Measurements from ENCODE around the gene CEMIP2.

Gene CEMIP2

DNA sequence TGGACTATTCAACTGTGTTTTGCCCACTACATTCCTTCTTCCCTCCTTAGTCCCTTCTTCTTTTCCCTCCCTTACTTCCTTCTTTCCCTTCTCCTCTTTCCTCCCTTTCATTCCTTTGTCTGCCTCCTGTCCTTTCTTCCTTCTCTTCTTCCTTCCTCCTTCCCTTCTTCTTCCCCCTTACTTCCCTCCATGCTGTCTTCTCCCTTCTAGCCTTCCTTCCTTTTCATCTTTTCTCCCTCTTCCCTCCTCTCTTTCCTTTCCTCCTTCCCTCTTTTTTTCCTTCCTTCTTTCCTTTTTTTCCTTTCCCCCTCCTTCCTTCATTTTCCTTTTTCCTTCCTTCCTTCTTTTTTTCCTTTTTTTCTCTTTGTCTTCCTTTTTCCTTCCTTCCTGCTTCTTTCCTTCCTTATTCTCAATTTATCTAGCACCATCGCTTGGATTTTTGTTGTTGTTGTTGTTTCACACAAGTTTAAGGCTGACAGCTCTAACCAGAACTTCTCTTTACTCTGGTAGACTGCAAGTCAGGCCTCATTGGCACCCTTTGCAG, 123.4 kb downstream of the CEMIP2 start:
- TF ChIP-seq, protein P1, sequence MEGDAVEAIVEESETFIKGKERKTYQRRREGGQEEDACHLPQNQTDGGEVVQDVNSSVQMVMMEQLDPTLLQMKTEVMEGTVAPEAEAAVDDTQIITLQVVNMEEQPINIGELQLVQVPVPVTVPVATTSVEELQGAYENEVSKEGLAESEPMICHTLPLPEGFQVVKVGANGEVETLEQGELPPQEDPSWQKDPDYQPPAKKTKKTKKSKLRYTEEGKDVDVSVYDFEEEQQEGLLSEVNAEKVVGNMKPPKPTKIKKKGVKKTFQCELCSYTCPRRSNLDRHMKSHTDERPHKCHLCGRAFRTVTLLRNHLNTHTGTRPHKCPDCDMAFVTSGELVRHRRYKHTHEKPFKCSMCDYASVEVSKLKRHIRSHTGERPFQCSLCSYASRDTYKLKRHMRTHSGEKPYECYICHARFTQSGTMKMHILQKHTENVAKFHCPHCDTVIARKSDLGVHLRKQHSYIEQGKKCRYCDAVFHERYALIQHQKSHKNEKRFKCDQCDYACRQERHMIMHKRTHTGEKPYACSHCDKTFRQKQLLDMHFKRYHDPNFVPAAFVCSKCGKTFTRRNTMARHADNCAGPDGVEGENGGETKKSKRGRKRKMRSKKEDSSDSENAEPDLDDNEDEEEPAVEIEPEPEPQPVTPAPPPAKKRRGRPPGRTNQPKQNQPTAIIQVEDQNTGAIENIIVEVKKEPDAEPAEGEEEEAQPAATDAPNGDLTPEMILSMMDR (IDR thresholded peaks at IDR 0.05; ENCODE audit: low read depth, low read length, missing control alignments), result no peak
- H3K4me3 ChIP-seq (ENCODE audit: low read depth, low read length), result no peak overlapping the region
- DNase-seq (ENCODE audit: low read depth), result no peak

DNA sequence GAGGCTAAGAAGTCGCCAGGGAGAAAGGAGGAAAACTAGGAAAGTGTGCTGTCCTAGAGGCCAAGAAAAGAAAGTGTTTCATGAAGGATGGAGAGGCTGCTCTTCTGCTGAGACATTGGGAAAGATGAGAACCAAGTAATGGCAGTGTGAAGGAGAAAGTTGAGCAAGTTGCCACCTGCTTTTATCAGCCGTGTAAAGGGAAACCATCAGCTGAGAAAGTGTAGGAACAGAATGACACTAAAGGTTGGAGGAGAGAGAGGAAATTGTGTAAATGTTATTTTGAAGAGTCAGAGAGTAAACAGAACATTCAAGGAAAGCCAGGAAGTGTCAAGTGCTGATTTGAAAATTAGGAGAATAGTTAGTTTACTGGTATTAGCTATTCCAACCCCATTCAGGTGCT, 125.0 kb downstream of the CEMIP2 start:
- no peak for DNase-seq (ENCODE audit: low read depth)

DNA sequence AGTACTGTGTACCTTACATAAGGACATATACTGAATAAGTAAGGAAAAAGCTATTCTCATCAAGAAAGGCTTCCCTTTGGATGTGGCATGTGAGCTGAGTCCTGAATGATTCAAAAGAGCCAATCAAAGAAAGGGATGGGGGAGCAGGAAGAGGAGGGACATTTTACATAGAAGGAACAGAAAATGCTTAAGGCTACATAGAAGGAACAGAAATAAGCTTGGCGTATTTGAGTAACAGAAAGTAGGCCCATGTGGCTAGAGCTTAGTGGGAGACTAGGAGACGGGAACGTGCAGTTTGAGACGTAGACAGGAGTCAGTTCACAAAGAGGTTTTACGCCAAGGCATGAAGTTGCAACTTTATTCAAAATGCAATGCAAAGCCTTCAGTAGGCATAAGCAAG, 126.3 kb downstream of the CEMIP2 start:
- DNase-seq (ENCODE audit: low read depth), result no peak
- H3K4me3 ChIP-seq (ENCODE audit: low read depth, low read length), result no peak overlapping the region
- TF ChIP-seq, protein P1 (IDR thresholded peaks at IDR 0.05; ENCODE audit: low read depth, low read length, missing control alignments), result no peak

More for the DNA sequence above, 125.0 kb downstream of the CEMIP2 start:
- TF ChIP-seq, protein P1 (IDR thresholded peaks at IDR 0.05; ENCODE audit: low read depth, low read length, missing control alignments), result no peak
- H3K4me3 ChIP-seq (ENCODE audit: low read depth, low read length), result no peak overlapping the region

- DNase-seq (ENCODE audit: low read depth), result no peak
- TF ChIP-seq, protein P1 (IDR thresholded peaks at IDR 0.05; ENCODE audit: low read depth, low read length, missing control alignments), result no peak
- no peak overlapping the region for H3K4me3 ChIP-seq (ENCODE audit: low read depth, low read length)
These were observed 129.7 kb downstream of the CEMIP2 start for GRCh38 chr9:71638627-71639026.

DNA sequence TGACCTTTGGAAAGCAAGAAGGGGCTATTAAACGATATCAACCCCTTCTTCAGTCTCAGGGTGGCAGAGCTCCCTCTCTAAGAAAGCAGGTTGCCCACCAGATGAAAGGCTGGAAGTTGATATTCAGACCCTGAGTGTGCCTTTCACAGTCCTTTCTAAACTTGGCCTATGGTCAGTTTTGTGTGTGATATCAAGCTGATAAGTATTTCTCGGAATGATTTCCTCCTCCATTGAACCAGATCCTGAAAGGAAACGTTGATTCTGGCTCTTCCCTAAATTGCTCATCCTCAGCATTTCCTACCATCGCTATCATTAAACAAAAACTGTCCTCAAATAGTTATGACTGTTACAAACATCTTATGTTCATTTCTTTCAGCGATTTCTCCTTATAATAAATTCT, 130.4 kb downstream of the CEMIP2 start:
- DNase-seq (ENCODE audit: low read depth), result no peak
- TF ChIP-seq, protein P1 (IDR thresholded peaks at IDR 0.05; ENCODE audit: low read depth, low read length, missing control alignments), result no peak
- no peak overlapping the region for H3K4me3 ChIP-seq (ENCODE audit: low read depth, low read length)

GRCh38 chr9:71637375-71637774, 130.9 kb downstream of the CEMIP2 start:
- DNase-seq (ENCODE audit: low read depth), result no peak
- TF ChIP-seq, protein P1 (IDR thresholded peaks at IDR 0.05; ENCODE audit: low read depth, low read length, missing control alignments), result no peak
- H3K4me3 ChIP-seq (ENCODE audit: low read depth, low read length), result no peak overlapping the region

GRCh38 chr9:71636143-71636839, 132.0 kb downstream of the CEMIP2 start:
- TF ChIP-seq, protein P1 (IDR thresholded peaks at IDR 0.05; ENCODE audit: low read depth, low read length, missing control alignments), result no peak

More at GRCh38 chr9:71636143-71636839, 132.0 kb downstream of the CEMIP2 start:
- no peak for DNase-seq (ENCODE audit: low read depth)
- no peak overlapping the region for H3K4me3 ChIP-seq (ENCODE audit: low read depth, low read length)
